Keratinocyte (primary cell): Measurements from ENCODE around the gene TREML1. TPM values are rescaled to one million over a fixed set of nuclear protein-coding genes. Genes with fewer than 3 reads are reported as not detected.

ENCODE experiments used
- DNase-seq: peaks from one replicate; pipeline ENCODE4 v3.0.0-alpha.2; 2011; ENCODE audit warnings: low read depth, missing footprints, low spot score
- FAIRE-seq: peaks from 2 replicates; lab custom pipeline; 2011; peaks lifted over from hg19 to GRCh38; lab: Jason Lieb, UNC
- H2AFZ ChIP-seq: 2 replicates; pipeline ENCODE4 v1.6.0; 2012; ENCODE audit warnings: low read length, control low read depth, inconsistent platforms; ENCODE audit not compliant: control insufficient read depth
- H3K27ac ChIP-seq: 2 replicates; pipeline ENCODE4 v1.5.1; 2011; ENCODE audit warnings: low read length; ENCODE audit not compliant: control insufficient read depth, insufficient read depth
- H3K27me3 ChIP-seq: 3 replicates; pipeline ENCODE4 v1.6.0; 2011; ENCODE audit warnings: low read length; ENCODE audit not compliant: control insufficient read depth, insufficient read depth; ENCODE audit errors: extremely low read depth
- H3K36me3 ChIP-seq, 2 experiments: 2 replicates in 1 of 2; 3 replicates in 1 of 2; pipeline ENCODE4 v1.5.1; 2011; ENCODE audit warnings: low read length in 2 of 2, mild to moderate bottlenecking in 1 of 2; ENCODE audit not compliant: control insufficient read depth in 2 of 2, insufficient read depth in 2 of 2; ENCODE audit errors: extremely low read depth in 1 of 2
- H3K4me1 ChIP-seq: 3 replicates; pipeline ENCODE4 v1.5.1; 2011; ENCODE audit warnings: low read length; ENCODE audit not compliant: control insufficient read depth, insufficient read depth; ENCODE audit errors: extremely low read depth
- H3K4me2 ChIP-seq: 3 replicates; pipeline ENCODE4 v1.6.0; 2011; ENCODE audit warnings: low read depth, low read length; ENCODE audit not compliant: control insufficient read depth, insufficient read depth; ENCODE audit errors: extremely low read depth
- H3K4me3 ChIP-seq, 3 experiments: fragments of 200-600 bp in 1 of 3; sonication (generic) in 1 of 3; 2 replicates in 2 of 3; 3 replicates in 1 of 3; pipeline ENCODE4 v1.5.1; 2011 to 2016; ENCODE audit warnings: low read length in 3 of 3, mild to moderate bottlenecking in 3 of 3, control low read depth in 2 of 3, inconsistent platforms in 1 of 3, low read depth in 1 of 3, mixed read lengths in 1 of 3, mixed run types in 1 of 3, moderate library complexity in 1 of 3; ENCODE audit not compliant: control insufficient read depth in 2 of 3, insufficient read depth in 2 of 3; ENCODE audit errors: extremely low read depth in 1 of 3
- H3K79me2 ChIP-seq: 2 replicates; pipeline ENCODE4 v1.6.0; 2012; ENCODE audit warnings: low read length; ENCODE audit not compliant: control insufficient read depth, insufficient read depth
- H3K9ac ChIP-seq: 3 replicates; pipeline ENCODE4 v1.6.0; 2011; ENCODE audit warnings: low read length; ENCODE audit not compliant: control insufficient read depth, insufficient read depth; ENCODE audit errors: extremely low read depth
- H3K9me1 ChIP-seq: 3 replicates; pipeline ENCODE4 v1.6.0; 2011; ENCODE audit warnings: low read length; ENCODE audit not compliant: control insufficient read depth, insufficient read depth; ENCODE audit errors: extremely low read depth
- H3K9me3 ChIP-seq: 2 replicates; pipeline ENCODE4 v1.5.1; 2012; ENCODE audit warnings: low read depth, low read length; ENCODE audit not compliant: control insufficient read depth
- H4K20me1 ChIP-seq: 3 replicates; pipeline ENCODE4 v1.6.0; 2011; ENCODE audit warnings: low read length; ENCODE audit not compliant: control insufficient read depth, insufficient read depth; ENCODE audit errors: extremely low read depth
- CTCF ChIP-seq, 3 experiments: IDR thresholded peaks in 1 of 3; conservative IDR thresholded peaks in 1 of 3; optimal IDR thresholded peaks in 1 of 3; 2 replicates in 2 of 3; 3 replicates in 1 of 3; pipeline versions ENCODE3 to v1.5.1; 2011; ENCODE audit warnings: low read length in 3 of 3, mild to moderate bottlenecking in 3 of 3, moderate library complexity in 2 of 3, control low read depth in 1 of 3, inconsistent platforms in 1 of 3; ENCODE audit not compliant: insufficient read depth in 2 of 3; ENCODE audit errors: extremely low read depth in 1 of 3
- EZH2 ChIP-seq: IDR thresholded peaks from one replicate; pipeline ENCODE4 v1.6.1; 2012; ENCODE audit warnings: inconsistent platforms, mild to moderate bottlenecking, low read length, moderate library complexity
- dilution Hi-C: fragments of 300-500 bp; cut with MboI; formaldehyde crosslinking; loops from one replicate; pipeline ENCODE4 v1.7.0; 2020; ENCODE audit warnings: low sequenced_read_pairs; ENCODE audit not compliant: extremely low pct_ligation_motif_present
- polyA plus RNA-seq, 5 experiments: library from polyadenylated mRNA; depleted of rRNA in 3 of 5; stranded (reverse) in 3 of 5; stranded (forward) in 1 of 5; unstranded in 1 of 5; fragments of >200 nt; gene quantifications; 1 replicate in 1 of 5; 2 replicates in 3 of 5; 3 replicates in 1 of 5; pipeline versions ENCODE4 v1.2.1 to v1.2.3, GENCODE V29; 2011 to 2012; ENCODE audit warnings: missing spikeins in 2 of 5, low read depth in 1 of 5, low replicate concordance in 1 of 5

Gene TREML1
- polyA plus RNA-seq, 1 donor (not counting 4 experiments of a cell fraction or from before 2014, with no cell fraction given) = 0.26 TPM

GRCh38 chr6:41153451-41153850 is 696 bp downstream of the TREML1 start:
- Histone ChIP-seq H3K9ac (no peak overlapping the region), H3K9me3 (no peaks in the 10 kb centered on the region), H3K9me1 (no peaks in the 10 kb centered on the region), H3K4me1 (peaks cover 21% of the 10 kb centered on the region), H3K27me3 (no peaks in the 10 kb centered on the region), H3K27ac (no peak overlapping the region), H3K4me2 (peak overlapping the region; percentile 17), H3K79me2 (no peaks in the 10 kb centered on the region), H4K20me1 (no peaks in the 10 kb centered on the region), H2AFZ (no peak overlapping the region), H3K4me3 (no peak overlapping the region), H3K36me3 (no peaks in the 10 kb centered on the region)
- dilution Hi-C loops = no loop called here
- FAIRE-seq = no peak
- TF ChIP-seq EZH2 (no peak), CTCF (optimal IDR thresholded peaks at IDR 0.05 in 1 of 3, IDR thresholded peaks at IDR 0.05 in 1 of 3, conservative IDR thresholded peaks at IDR 0.05 in 1 of 3; ENCODE audit: extremely low read depth in 1 of 3, insufficient read depth in 2 of 3, low read length in 3 of 3) (no peak)
- DNase-seq = no peak

DNA sequence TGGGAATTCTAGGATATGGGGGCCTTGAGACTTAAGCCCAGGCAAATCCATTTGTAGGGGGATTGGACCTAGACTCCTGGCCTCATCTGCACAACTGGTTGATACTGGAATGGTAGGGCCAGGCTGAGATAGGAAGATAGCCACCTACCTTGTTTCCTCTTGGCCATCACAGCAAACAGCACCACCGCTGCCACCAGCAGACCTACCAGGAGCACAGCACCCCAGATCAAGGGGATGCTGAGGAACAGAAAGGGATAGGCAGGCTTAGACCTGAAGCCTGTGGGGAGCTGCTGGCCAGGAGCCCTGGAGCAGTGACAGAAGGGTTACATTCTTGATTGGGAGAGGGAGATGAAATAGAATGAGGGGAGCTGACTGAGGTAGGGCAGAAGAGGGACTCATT is 3.5 kb downstream of the TREML1 start:
- Histone ChIP-seq H4K20me1 (no peaks in the 10 kb centered on the region), H3K4me2 (no peak overlapping the region), H3K36me3 (no peaks in the 10 kb centered on the region), H3K4me3 (no peak overlapping the region), H3K9ac (no peak overlapping the region), H3K4me1 (peaks cover 12% of the 10 kb centered on the region), H3K27ac (no peak overlapping the region), H2AFZ (no peak overlapping the region), H3K9me3 (no peaks in the 10 kb centered on the region), H3K27me3 (no peaks in the 10 kb centered on the region), H3K9me1 (no peaks in the 10 kb centered on the region), H3K79me2 (no peaks in the 10 kb centered on the region)
- DNase-seq (no peak), FAIRE-seq (peak; percentile 20)
- TF ChIP-seq EZH2 = no peak
- TF ChIP-seq CTCF (optimal IDR thresholded peaks at IDR 0.05 in 1 of 3, IDR thresholded peaks at IDR 0.05 in 1 of 3, conservative IDR thresholded peaks at IDR 0.05 in 1 of 3; ENCODE audit: extremely low read depth in 1 of 3, insufficient read depth in 2 of 3, low read length in 3 of 3) = peak; percentile 16 to 78 (median 29)
- dilution Hi-C loops = no loop called here
